HuH-7 (cell line): ENCODE results near the gene TRERF1.
"Not testable (repeated sequence)": the region's sequence is repeated elsewhere in the genome, so short reads cannot be mapped to it uniquely, and the experiment has no call there.

Experiments
- DNase-seq: peaks from one replicate; pipeline ENCODE4 v3.0.0; 2011; ENCODE audit warnings: low spot score

The TRERF1 gene

GRCh38 chr6:42217519-42218367, 234.0 kb downstream of the TRERF1 start, which contains the start of gene MRPS10:
Gene MRPS10 (minus strand): TSS chr6:42217861. CDS start chr6:42217849, 12 bp downstream.
- DNase-seq, result peak; percentile 62

DNA sequence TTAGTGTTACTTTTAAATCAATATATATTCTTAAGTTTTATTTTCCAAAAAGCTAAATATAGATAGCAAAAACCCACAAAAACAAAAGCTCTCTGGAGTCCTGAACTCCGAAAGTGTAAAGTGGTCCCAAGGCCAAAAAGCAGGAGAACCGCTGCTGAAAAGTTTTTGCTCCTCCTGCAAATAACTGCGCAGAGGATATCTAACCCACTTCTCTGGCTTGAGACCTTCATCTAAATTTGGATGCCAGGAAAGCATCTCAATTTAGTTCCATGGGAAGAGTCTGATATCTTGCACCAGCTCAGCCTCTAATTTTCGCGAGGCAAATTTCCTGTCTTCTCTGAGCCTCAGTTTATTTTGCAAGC, 234.6 kb downstream of the TRERF1 start:
- no peak for DNase-seq

DNA sequence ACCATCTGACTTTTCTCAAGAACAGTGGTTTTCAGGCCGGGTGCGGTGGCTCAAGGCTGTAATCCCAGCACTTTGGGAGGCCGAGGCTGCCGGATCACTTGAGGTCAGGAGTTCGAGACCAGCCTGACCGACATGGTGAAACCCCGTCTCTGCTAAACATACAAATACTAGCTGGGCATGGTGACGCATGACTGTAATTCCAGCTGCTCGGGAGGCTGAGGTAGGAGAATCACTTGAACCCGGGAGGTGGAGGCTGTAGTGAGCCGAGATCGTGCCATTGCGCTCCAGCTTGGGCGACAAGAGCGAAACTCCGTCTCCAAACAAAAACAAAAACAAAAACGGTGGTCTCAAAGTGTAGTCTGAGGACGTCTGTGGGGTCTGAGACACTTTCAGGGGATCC, 235.2 kb downstream of the TRERF1 start:
- not testable (repeated sequence) for DNase-seq

- DNase-seq, result no peak
These were observed 239.3 kb downstream of the TRERF1 start for GRCh38 chr6:42212442-42212841.

- no peak for DNase-seq
These were observed 240.0 kb downstream of the TRERF1 start for GRCh38 chr6:42211726-42212125.

DNA sequence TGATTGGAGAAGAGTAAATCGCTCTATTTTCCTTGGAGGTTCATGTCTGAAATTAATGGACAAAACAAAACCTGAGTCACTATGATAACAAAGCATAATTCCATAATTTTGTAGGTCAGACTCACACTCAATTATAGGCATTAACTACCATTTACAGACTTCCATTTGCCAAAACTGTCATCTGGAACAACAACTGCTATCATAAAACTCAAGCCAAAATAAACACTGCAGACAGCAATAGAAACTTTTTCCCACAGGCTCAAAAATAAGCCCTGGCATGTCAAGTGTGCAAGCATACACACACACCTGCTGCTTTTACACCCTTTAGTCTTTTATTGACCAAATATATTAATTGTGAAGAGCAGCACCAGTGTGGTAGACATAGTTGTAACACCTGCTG, 241.2 kb downstream of the TRERF1 start:
- no peak for DNase-seq

DNA sequence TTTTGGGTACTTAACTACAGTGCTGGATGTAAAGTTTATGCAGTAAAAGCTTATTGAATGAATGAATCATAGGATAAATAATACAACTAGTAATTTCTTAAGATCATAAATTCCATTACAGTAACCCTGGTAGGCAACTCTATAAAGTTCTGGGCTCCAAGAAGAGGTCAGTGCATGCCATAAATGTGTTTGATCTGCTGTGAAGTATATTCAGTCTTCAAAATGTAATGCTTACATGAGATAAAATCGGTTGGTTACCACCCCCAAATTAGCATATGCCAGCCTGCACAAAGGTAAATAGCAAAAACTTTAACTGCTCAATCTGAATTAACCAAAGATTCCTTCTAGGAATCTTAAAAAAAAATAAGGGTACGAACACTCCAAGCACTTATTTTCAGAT, 244.2 kb downstream of the TRERF1 start:
- not testable (repeated sequence) for DNase-seq

- DNase-seq, result no peak
These were observed 246.9 kb downstream of the TRERF1 start for GRCh38 chr6:42204768-42205282.

DNA sequence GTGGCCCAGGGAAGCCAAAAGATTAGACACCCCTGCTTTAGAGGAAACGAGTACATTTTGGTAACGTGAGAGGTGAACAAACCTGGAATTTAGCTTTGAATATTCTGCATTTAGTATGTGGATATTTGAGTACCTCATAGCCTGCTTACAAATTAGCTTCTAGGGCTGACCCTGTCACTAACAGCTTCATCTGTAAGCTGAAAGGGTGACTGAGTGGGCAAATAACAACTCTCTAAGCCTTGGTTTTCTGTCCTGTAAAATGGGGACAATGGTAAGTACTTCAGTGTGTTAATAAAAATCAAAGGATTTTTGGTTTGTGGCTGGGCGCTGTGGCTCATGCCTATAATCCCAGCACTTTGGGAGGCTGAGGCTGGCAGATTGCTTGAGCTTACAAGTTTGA, 248.5 kb downstream of the TRERF1 start:
- DNase-seq, result no peak

GRCh38 chr6:42202131-42202915, 249.4 kb downstream of the TRERF1 start:
- DNase-seq, result not testable (repeated sequence)

DNA sequence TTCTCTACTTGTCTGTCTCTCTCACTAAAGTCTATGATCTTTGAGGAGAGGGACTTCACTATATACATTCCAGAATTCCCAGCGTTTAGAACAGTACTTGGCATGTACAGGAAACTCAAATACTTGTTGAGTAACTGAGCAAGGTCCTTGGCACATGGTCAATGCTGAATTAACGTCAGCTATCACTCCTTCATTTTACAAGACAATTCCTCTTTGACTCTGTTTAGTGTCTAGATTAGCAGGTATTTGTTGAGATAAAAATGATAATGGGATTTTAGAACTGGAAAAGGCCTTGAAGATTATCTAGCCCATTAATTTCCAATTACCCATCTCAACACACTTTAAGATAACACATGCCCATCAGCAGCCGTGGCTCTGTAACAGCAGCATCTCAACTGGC, 250.3 kb downstream of the TRERF1 start:
- DNase-seq, result no peak

GRCh38 chr6:42200035-42200434, 251.7 kb downstream of the TRERF1 start:
- DNase-seq, result no peak

DNA sequence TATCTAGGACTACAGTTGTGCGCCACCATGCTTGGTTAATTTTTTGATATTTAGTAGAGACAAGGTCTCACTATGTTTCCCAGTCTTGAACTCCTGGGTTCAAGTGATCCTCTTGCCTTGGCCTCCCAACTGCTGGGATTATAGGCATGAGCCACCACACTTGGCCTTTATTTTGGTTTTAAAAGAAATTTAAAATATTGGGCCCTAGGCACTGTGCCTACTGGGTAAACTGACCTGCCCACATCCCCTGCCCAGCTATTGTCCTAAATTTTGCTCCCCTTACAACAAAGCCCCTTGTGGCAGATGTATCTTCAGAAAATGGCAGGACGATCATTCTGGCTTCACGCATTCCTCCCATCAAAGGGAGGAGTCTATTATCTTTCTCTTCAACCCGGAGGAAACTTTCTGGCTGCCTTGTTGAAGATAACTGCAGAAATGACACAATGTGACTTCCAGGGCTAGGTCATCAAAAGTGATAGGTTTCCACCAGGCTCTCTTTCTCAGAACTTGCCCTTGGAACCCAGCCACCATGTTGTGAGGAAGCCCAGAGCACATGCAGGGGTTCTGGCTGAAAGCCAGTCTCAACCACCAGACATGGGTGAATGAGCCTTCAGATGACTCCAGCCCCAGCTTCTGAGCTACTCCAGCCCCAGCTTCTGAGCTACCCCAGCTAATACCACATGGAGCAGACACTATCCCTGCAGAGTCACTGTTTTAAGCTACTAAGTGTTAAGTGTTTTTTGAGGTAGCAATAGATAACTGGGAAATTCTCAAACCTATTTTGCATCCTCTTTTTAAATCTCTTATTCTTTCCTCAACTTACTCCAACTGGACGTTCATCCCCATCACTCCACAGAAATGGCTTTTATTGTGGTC, 252.4 kb downstream of the TRERF1 start:
- DNase-seq, result no peak

GRCh38 chr6:42197555-42198362, 254.0 kb downstream of the TRERF1 start:
- no peak for DNase-seq

- DNase-seq, result no peak
These were observed 256.3 kb downstream of the TRERF1 start for GRCh38 chr6:42195415-42195814.

DNA sequence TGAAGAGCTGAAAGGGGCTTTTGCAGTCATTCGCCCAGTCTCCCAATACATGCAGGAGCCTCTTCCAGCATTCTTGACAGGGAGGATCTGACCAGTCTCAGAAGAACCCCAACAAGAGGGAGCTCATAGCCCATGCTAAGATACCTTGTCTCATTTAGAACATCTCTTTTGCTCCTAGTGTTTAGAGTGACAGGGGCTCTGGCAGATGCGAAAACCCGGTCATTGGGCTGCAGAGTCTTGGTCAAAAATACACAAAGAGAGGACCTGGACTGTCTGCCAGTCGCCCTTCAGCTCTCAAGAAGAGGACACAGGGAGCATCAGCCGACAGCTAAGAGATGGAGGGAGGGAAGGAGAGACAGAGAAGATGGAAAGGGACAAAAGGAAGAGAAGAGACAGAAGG, 257.7 kb downstream of the TRERF1 start:
- no peak for DNase-seq

DNA sequence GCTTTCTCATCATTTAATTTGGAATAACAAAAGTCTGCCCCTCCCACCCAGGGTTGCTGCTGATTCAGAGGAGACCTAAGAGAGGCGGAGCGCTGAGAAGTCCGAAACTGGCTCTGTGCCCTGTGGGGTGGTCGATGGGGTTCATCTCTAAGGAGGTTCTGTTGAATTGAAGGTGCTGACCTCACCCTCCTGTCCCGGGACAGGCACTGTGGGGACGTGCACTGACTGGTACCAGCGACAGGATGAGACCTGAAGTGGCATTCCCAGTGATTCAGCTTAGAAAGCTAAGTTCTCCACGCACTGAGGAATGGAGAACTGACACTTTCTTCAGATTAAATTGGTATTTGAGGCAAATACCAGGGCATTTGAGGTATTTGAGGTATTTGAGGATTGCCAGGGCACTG, 258.2 kb downstream of the TRERF1 start:
- no peak for DNase-seq

GRCh38 chr6:42192385-42192784, 259.3 kb downstream of the TRERF1 start:
- DNase-seq, result not testable (repeated sequence)

GRCh38 chr6:42190554-42191183, 261.1 kb downstream of the TRERF1 start:
- no peak for DNase-seq

DNA sequence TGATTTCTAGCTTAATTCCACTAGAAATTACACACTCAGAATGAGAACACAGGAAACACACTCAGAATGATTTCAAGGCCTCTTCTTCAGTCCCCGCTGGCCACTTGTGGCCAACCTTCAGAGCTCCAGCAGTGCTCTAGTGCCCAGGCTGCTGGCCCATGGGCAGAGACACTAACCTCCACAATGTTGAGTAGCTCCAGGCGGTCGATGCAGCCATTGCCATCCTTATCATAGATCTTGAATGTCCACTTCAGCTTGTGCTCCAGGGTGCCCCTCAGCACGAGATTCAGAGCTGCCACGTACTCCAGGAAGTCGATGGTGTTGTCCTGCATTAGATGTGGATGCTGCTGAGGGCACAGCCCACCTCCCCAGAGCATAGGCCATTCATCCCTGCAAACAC, 263.3 kb downstream of the TRERF1 start:
- DNase-seq, result no peak

DNA sequence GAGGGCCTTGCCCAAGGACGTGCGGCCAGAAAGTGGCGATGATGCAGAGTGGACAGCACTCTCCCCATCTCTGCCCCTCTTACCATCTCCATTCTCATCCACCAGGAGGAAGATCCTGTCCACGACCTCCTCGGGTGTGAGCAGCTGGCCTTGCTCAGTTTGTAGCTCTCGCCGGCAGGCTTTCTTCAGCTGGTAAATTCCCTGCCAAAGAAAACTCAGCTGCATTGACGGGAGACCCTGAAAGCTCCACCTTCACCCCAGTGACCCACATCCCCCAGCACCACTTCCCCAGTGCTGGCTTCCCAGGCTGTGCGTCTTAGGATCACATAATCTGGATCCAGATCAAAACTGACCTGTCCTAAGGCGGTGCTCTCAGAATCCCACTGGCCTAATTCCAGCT, 266.1 kb downstream of the TRERF1 start:
- DNase-seq, result no peak
